Measurements from ENCODE around the gene GLDN. TPM values are rescaled to one million over a fixed set of nuclear protein-coding genes. Genes with fewer than 3 reads are reported as not detected.

The GLDN gene
- total and polyA plus RNA-seq, 2 experiments from 2014 or later: 0.92 TPM; not detected in 1

DNA sequence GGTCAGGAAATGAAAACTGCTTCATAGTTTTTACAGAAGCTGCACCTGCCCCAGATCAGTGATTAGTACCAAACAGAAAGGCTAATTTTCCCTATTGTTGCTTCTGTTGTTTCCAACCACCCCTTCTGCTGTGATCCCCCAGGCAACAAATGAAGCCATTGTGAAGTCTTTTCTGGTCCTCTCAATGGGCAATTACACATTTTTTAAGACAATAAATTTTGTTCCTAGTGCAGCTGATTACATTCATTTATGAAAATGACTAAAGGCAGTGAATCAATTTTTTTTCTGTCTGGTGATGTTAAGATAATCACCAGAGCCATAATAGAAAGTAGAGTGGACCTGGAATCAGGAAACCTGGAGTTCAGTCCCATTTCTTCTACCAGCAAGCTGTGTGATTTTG is 32.7 kb downstream of the GLDN start:
- Histone ChIP-seq H3K27me3 (no peaks in the 10 kb centered on the region), H3K4me1 (ENCODE audit: low read depth) (peaks cover 9% of the 10 kb centered on the region)

DNA sequence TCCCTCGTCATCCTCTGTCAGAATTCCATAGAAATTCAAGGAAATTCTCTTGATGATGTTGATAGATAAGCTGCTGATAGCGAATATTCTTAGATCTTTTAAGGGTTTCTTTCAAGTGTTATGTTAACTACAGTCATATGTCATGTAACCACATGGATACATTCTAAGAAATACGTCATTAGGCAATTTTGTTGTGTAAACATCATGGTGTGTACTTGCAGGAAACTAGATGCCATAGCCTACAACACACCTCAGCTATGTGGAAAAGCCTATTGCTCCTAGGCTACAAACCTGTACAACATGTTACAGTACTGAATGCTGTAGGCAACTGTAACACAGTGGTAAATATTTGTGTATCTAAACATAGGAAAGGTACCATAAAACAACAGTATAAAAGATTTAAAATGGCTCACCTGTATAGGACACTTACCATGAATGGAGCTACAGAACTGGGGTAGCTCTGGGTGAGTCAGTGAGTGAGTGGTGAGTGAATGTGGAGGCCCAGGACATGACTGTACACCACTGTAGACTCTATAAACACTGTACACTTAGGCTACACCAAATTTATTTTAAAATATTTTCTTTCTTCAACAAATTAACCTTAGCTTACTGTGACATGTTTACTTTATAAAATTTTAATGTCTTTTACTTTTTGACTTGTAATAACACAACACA is 34.6 kb downstream of the GLDN start:
- Histone ChIP-seq H3K4me3 (no peak overlapping the region), H3K27me3 (no peaks in the 10 kb centered on the region), H3K9me3 (ENCODE audit: low read depth) (no peaks in the 10 kb centered on the region), H3K27ac (no peak overlapping the region), H3K4me1 (ENCODE audit: low read depth) (peaks cover 15% of the 10 kb centered on the region), H3K36me3 (no peaks in the 10 kb centered on the region)
- DNase-seq (ENCODE audit: low read depth in 1 of 2, low spot score in 1 of 2): no peak
- TF ChIP-seq, protein P1, sequence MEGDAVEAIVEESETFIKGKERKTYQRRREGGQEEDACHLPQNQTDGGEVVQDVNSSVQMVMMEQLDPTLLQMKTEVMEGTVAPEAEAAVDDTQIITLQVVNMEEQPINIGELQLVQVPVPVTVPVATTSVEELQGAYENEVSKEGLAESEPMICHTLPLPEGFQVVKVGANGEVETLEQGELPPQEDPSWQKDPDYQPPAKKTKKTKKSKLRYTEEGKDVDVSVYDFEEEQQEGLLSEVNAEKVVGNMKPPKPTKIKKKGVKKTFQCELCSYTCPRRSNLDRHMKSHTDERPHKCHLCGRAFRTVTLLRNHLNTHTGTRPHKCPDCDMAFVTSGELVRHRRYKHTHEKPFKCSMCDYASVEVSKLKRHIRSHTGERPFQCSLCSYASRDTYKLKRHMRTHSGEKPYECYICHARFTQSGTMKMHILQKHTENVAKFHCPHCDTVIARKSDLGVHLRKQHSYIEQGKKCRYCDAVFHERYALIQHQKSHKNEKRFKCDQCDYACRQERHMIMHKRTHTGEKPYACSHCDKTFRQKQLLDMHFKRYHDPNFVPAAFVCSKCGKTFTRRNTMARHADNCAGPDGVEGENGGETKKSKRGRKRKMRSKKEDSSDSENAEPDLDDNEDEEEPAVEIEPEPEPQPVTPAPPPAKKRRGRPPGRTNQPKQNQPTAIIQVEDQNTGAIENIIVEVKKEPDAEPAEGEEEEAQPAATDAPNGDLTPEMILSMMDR (IDR thresholded peaks at IDR 0.05; ENCODE audit: low read depth, low read length): no peak

More for the DNA sequence above, 32.7 kb downstream of the GLDN start:
- no peak overlapping the region for H3K27ac ChIP-seq
- no peaks in the 10 kb centered on the region for H3K9me3 ChIP-seq (ENCODE audit: low read depth)
- DNase-seq (ENCODE audit: low read depth in 1 of 2, low spot score in 1 of 2): no peak
- no peaks in the 10 kb centered on the region for H3K36me3 ChIP-seq
- TF ChIP-seq, protein P1 (IDR thresholded peaks at IDR 0.05; ENCODE audit: low read depth, low read length): no peak
- H3K4me3 ChIP-seq: no peak overlapping the region

DNA sequence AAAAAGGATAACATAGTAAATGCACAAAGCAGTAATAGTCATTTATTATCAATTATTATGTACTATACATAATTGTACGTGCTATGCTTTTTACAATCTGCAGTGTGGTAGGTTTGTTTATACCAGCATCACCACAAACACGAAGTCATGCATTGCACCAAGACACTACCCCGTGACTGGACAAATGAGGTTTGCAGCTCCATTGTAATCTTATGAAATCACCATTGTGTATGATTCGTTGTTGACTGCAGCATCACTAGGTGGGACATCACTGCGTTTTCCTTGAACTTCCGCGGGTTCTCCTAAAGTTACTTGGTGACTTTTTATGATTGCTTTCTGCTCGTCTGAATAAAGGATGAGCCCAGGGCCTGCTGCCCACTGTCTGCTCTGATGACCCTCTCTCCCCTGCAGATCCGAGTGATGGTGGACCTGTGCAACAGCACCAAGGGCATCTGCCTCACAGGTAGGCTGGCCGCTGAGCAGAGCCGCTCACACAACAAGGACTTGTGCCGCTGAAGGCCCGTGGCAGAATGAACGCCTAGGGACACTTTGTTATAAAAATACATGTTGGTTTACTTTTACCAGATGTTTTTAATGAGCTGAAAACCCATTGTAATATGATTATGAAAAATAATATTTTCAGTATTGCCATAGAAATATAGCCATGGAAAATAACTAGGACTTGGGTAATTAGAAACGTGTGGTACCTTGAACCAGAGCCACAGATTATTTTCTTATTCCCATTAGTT is 35.8 kb downstream of the GLDN start:
- peak in 1 of 2 donors; percentile 21 for DNase-seq (ENCODE audit: low read depth in 1 of 2, low spot score in 1 of 2)

DNA sequence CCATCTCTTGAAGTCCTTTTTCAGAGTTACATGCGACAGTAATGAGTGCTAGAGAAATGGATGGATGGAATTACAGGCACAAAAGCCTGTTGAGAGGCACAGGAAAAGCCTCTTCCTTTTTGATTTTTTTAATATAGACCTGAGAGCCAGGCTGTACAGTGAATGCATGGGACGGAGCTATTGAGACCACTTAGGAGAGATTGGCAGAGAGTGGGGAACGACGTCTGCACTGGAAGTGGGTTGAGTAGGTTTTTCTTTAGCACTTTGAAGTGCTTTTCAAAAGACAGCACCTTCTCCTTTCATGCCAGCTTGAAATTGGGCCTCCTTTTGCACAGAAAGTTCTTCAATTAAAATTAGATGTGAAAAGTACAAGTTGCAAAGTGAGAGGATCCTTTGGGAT is 37.0 kb downstream of the GLDN start:
- DNase-seq (ENCODE audit: low read depth in 1 of 2, low spot score in 1 of 2): peak in 1 of 2 donors; percentile 52
- no peak overlapping the region for H3K4me3 ChIP-seq
- H3K9me3 ChIP-seq (ENCODE audit: low read depth): no peaks in the 10 kb centered on the region
- no peaks in the 10 kb centered on the region for H3K27me3 ChIP-seq
- no peaks in the 10 kb centered on the region for H3K36me3 ChIP-seq
- TF ChIP-seq, protein P1 (IDR thresholded peaks at IDR 0.05; ENCODE audit: low read depth, low read length): no peak
- H3K4me1 ChIP-seq (ENCODE audit: low read depth): peaks cover 15% of the 10 kb centered on the region
- no peak overlapping the region for H3K27ac ChIP-seq

More for the DNA sequence above, 35.8 kb downstream of the GLDN start:
- TF ChIP-seq, protein P1 (IDR thresholded peaks at IDR 0.05; ENCODE audit: low read depth, low read length): no peak
- Histone ChIP-seq H3K27me3 (no peaks in the 10 kb centered on the region), H3K36me3 (no peaks in the 10 kb centered on the region), H3K9me3 (ENCODE audit: low read depth) (no peaks in the 10 kb centered on the region), H3K4me1 (ENCODE audit: low read depth) (peaks cover 15% of the 10 kb centered on the region), H3K4me3 (no peak overlapping the region), H3K27ac (no peak overlapping the region)

DNA sequence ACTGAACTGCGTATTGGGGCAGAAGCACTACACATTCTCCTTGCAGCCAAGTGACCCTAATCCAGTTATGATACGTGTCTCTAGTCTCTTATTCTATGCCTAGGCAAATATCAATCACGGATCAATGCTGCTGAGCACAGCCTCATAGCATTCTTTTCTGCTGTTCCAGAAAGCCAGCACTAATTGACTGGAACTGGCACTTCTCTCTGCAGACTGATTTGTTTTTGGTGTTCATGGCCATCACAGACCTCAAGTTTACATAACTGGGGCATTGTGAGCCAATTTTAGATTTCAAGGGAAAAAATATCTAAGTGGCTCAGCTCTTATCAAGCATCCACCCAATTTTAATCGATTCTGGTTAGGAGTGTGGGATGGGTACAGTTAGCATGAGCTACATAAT is 37.9 kb downstream of the GLDN start:
- no peak overlapping the region for H3K4me3 ChIP-seq
- TF ChIP-seq, protein P1 (IDR thresholded peaks at IDR 0.05; ENCODE audit: low read depth, low read length): no peak
- no peaks in the 10 kb centered on the region for H3K27me3 ChIP-seq
- H3K9me3 ChIP-seq (ENCODE audit: low read depth): no peaks in the 10 kb centered on the region
- H3K36me3 ChIP-seq: no peaks in the 10 kb centered on the region
- no peak overlapping the region for H3K27ac ChIP-seq
- peaks cover 15% of the 10 kb centered on the region for H3K4me1 ChIP-seq (ENCODE audit: low read depth)
- DNase-seq (ENCODE audit: low read depth in 1 of 2, low spot score in 1 of 2): no peak

Measured in cardiac muscle cell (in vitro differentiated cells and primary cell).